Stimulated activated CD4-positive, alpha-beta T cell treated with anti-CD3 and anti-CD28 coated beads, Interleukin-4, amount 100 ng/mL, for 24 hours (primary cell): ENCODE results near the gene SMIM10.
A peak's percentile ranks its signal among the peaks of the same experiment; 100 is the strongest.
"Not testable (repeated sequence)": the region's sequence is repeated elsewhere in the genome, so short reads cannot be mapped to it uniquely, and the experiment has no call there.

ENCODE experiments used
- DNase-seq: peaks from one replicate; pipeline ENCODE4 v3.0.0-alpha.2; 2020

SMIM10 gene

DNA sequence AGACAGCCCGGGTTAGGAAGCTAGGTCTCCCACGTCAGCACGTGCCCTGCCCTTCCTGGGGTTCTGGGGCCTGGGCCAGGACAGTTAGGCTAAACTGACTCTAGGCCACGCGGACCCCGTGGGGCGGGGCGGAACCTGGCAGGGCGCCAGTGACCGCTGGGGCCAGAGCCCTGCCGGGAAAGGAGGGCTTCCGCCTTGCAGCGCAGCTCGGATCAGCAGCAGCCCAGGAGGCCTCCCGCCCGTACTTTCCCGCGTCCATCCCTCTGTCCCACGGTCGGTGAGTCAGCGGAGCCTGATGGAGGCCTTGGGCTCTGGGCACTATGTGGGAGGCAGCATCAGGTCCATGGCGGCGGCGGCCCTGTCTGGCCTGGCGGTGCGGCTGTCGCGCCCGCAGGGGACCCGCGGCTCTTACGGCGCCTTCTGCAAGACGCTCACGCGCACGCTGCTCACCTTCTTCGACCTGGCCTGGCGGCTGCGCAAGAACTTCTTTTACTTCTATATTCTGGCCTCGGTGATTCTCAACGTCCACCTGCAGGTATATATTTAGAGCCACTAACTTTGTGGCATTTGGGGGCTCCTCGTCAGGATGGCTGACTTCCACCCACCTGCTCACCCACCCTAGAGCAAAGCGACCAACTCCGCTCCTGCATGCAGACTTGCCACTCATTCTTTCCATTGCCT lies at the start of gene SMIM10:
Gene SMIM10, plus strand, starts transcription at position 191 of the 681 bp plus-strand sequence. Its CDS starts 105 bp downstream, at position 296.
- peak; percentile 12 for DNase-seq

DNA sequence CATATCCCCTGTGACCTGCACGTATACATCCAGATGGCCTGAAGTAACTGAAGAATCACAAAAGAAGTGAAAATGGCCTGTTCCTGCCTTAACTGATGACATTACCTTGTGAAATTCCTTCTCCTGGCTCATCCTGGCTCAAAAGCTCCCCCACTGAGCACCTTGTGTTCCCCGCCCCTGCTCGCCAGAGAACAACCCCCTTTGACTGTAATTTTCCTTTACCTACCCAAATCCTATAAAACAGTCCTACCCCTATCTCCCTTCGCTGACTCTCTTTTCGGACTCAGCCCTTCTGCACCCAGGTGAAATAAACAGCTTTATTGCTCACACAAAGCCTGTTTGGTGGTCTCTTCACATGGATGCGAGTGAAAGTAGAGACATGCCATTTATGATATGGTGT lies 44.4 kb upstream of the SMIM10 start:
- not testable (repeated sequence) for DNase-seq

GRCh38 chrX:134948333-134949241 lies 42.2 kb upstream of the SMIM10 start:
- no peak for DNase-seq

DNA sequence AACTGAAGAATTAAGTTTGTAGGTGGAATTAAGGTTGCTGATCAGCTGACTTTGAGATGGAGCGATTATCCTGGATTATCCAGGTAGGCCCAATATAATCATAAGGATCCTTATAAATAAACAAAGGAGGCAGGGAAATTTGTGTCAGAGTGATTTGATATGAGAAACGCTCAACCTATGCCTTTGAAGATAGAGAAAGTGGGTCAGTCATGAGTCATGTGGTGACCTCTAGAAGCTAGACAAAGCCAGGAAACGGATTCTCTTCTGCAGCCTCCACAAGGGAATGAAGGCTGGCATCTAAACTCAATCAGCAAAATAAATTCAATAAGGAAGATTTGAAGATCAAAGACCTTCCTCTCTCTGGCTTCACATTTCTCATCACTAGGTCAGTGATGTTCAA lies 41.5 kb upstream of the SMIM10 start:
- DNase-seq, result no peak

DNA sequence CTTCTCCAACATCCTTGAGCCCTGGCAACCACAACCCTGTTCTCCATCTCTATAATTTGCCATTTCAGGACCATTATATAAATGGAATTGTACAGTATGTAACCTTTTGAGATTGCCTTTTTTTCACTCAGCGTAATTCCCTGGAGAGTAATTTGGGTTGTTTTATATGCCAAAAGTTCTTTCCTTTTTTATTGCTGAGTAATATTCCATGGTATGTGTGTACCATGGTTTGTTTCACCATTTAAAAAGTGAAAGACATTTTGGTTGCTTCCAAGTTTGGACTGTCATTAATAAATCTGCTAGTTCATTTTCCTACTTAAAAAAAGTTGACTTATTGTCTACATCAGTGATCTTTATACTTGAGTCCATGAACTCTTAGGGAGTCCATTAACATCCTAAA lies 33.0 kb upstream of the SMIM10 start:
- DNase-seq, result no peak

GRCh38 chrX:134960366-134960765 lies 30.4 kb upstream of the SMIM10 start:
- DNase-seq, result not testable (repeated sequence)

- no peak for DNase-seq
Measured at GRCh38 chrX:134963041-134963440, 27.8 kb upstream of the SMIM10 start.

DNA sequence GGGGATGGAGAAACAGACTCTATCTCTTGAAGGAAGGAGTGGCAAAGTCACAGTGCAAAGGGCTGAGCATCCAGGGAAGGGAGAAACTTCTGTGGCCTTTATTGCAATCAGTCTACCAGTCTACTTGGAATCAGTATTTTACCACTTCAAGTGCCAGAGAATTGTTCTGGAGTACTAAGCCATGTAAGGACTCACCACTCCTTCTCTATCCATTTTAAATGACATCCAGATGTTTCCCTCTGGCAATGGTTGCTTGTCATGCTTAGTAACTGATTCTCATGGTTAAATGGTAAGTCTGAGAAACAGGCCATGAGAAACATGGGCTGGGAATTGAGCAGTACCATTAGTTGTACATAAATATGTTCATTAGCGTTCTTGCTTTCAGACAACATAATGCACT lies 21.1 kb upstream of the SMIM10 start:
- no peak for DNase-seq

DNA sequence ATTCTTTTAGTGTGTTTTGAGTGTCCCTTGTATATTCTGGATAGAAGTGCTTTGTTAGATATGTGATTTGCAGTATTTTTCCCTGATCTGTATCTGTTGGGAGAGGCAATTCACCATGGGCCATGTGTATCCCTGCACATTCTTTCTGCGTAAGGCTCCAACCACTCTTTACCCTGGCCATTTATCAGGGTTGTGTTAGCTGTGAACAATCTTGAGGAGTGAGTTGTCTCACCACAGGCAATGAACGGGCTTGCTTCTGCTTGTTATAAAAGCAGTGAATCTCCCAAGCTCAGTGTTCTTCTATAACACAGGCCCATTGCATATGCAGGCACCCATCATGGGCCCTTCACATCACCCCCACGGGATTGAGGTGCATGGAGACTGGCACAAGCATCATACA lies 18.9 kb upstream of the SMIM10 start:
- DNase-seq, result no peak

DNA sequence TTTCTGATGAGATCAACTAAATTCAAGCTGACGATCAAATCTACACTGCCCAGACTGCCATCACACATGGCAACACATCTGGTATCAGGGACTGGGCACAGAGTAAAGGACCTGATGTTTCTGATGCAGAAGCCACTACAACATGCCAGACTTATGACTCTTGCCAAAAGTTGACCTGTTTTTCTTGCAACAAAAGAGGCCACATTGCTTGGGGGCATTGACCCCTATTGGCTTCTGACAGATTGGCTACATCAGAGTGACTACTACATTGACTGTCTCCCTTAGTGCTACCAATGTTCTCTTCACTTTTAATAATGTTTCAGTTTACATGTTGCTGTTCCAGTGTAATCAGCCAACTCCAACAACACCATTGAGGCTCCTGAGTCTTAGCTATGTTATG lies 15.3 kb upstream of the SMIM10 start:
- DNase-seq, result no peak

DNA sequence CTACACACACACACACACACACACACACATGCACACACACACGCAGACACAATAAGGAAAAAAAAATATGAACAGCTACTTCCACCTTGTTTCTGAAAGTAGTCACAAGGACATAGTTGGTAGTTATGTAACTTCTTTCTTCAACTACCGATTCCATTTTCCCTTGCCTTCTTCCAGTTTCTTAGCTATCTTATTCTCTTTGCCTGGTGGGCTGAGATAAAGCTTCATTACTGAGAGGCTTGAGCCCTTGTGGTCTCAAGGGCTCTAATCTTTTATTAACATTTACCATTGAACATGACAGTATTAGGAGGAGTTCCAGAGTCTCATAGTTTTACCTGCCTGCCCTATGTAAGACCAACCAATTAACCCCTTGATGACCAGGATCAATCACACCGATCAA lies 8.9 kb upstream of the SMIM10 start:
- DNase-seq, result no peak

DNA sequence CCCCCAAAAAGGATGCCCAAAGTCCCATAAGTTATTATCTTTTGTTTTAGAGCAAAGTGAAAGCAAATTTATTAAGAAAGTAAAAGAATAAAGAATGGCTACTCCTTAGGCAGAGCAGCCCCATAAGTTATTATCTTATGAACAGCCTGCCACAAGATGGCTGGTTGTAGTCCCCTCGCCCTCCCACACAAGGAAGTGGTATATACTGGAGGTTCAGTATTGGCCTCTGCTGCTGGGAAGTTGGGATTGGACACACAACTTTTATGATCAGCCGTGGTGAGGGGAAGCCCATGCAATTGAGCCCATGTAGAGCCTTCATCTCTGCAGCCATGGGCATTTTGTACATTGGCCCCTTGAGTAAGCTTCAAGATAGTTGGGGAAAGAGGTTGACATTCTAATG lies 8.0 kb upstream of the SMIM10 start:
- DNase-seq, result no peak

DNA sequence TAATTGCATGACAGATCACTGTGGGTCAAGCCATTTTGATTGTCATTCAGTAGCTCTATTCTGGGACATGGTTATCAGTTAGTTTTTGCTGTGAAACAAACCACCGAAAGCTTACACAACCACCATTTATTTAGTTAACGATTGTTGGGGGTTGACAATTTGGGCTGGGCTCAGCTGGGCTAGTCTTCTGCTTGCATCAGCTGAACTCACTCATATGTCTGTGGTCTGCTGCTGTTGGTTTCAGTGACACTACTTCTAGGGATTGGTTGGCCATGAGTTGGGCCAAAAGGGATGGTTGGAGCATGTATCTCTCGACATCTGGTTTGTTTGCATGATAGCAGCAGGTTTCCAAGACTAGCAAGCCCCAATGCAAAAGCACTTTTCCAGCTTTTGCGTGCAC lies 5.3 kb upstream of the SMIM10 start:
- no peak for DNase-seq

DNA sequence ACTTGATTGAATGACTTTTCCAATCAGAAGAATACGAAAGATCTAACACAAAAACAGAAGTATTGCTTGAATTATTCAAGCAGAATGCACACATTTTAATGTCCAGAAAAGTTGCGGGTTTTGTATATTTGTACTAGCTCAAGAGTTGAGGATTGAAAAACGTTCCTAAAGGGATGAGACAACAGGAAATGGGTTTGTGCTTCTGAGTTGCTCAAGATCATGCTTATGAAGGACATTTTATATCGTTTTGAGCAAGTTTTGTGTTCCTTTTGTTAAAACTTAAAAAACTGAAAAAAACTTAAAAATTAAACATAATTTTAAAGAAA lies 353 bp upstream of the SMIM10 start:
- DNase-seq, result no peak

DNA sequence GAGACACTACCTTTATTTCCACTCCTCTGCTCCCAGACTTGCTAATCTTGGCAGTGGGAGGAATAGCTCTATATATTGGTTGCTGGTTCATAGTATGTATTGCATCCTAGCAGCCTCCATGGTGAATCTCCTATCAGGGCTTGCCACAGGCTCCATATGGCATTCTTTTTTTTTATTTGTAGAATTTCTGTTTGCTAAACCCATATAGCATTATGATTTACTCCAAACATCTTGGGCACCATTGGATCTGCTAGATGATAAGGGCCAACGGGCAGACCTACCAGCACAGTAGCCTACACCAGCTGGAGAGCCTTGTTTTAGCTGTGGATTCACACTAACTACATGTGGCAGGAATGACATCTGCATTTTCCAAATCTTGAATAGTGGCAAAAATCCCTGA lies 6.9 kb downstream of the SMIM10 start:
- no peak for DNase-seq

DNA sequence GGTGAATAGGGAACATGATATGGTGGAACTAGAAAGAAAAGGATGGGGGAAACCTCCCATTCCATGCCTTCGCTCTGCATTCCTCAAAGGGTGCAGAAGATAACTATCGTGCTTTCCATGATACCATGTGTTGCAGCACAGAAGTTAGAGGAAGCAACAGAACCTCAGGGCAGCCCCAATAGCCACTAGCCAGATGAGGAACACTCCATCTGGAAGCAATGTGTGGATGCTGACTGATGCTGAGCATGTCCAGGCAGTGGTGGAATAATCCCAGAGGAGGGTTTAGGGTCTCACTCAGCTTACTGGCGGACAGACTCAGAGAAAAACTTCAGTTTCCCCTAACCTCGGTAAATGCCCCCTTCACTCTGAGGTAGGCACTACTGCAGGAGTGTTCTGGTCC lies 7.5 kb downstream of the SMIM10 start:
- DNase-seq, result no peak

DNA sequence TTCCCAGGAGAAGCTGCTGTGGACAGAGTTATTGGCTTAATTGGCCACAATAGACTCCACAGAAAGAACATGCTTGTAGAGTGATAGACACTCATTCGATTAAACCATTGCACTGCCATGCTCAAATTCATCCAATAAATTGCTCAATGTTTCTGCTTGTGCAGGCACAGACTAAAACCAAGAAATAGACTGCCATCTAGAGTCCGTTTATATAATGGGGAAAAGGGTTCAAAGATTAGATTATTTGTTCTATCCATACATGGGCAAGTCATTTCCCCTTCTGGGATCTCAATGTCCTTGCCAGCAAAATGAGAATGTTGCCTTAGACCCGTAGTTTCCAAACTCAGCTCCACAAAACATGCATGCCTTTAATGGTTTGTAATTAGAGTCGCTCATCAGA lies 8.7 kb downstream of the SMIM10 start:
- no peak for DNase-seq

- DNase-seq, result no peak
Measured at GRCh38 chrX:135000516-135000915, 9.7 kb downstream of the SMIM10 start.

GRCh38 chrX:135003876-135004623 lies 13.3 kb downstream of the SMIM10 start:
- peak; percentile 88 for DNase-seq

GRCh38 chrX:135006187-135006586 lies 15.4 kb downstream of the SMIM10 start:
- DNase-seq, result no peak

DNA sequence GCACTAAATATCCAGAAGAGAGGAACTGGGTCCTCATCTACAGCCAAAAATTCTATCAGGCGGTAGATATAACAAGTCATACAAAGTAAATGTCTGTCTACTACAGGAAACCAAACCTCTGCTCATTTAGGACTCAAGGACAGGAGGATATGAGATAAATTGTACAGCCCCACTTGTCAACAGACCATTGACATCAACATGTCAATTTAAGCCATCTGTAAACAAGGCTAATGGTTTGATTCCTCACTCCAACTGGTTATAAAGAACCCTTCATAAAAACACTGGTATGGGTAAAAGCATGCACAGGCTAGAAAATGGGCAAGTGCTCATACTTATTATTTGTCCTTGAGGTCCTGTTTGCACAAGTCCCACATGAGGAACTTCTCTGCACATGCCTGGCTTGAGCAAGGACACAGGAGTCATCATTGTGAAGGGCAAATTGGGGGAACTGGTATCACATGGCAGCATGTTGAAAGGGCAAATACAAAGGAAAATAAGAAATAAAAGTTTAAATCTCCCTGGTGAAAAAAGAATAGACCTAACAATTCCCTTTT lies 18.3 kb downstream of the SMIM10 start:
- no peak for DNase-seq

- no peak for DNase-seq
Measured at GRCh38 chrX:135009838-135010237, 19.0 kb downstream of the SMIM10 start.

DNA sequence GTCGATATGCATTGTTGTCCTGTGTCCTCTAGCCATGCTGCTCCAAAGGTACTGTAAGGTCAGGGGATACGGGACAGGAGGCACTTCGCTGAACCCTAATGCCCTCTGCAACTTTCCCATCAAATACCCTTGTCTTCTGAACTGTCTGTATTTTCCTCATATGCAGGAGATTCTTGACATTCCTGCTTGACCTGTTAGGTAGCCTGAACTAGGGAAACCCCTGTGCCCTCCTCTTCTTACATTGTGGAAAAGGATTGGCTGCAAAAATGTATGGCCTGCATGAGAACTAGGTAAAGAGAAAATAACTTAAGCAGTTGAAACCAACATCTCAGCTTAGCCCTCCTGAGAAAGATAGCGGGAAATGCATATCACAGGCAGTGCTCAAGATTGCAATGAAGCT lies 20.1 kb downstream of the SMIM10 start:
- no peak for DNase-seq
